Body of pancreas (tissue), 4 donors: Measurements from ENCODE around the gene GRID2IP. TPM values are rescaled to one million over a fixed set of nuclear protein-coding genes. Genes with fewer than 3 reads are reported as not detected.

ENCODE experiments used
- ATAC-seq: fragments of 150-250 bp; one replicate; pipeline ENCODE4 v1.9.1; 2016
- DNase-seq, 4 donors: peaks; one replicate each; pipeline ENCODE4 v3.0.0-alpha.2; 2019
- H3K27ac ChIP-seq, 4 donors: fragments of 200-600 bp; sonication (generic); 1 replicate in 3 of 4; 2 replicates in 1 of 4; pipeline versions ENCODE4 v1.5.1 to v1.6.1; 2016 to 2019; ENCODE audit warnings: mild to moderate bottlenecking in 1 of 4, mixed read lengths in 1 of 4, moderate library complexity in 1 of 4
- H3K27me3 ChIP-seq, 2 donors: fragments of 200-600 bp; sonication (generic); one replicate each; pipeline ENCODE4 v1.6.0; 2016; ENCODE audit warnings: mild to moderate bottlenecking in 1 of 2
- H3K36me3 ChIP-seq, 2 donors: fragments of 200-600 bp; sonication (generic); replicated peaks in 1 of 2; 2 replicates each; pipeline ENCODE4 v1.5.1; 2016; ENCODE audit warnings: low read depth in 2 of 2; ENCODE audit not compliant: insufficient read depth in 1 of 2
- H3K4me1 ChIP-seq: fragments of 200-600 bp; sonication (generic); one replicate; pipeline ENCODE4 v1.6.0; 2016
- H3K4me3 ChIP-seq, 2 donors: fragments of 200-600 bp; sonication (generic); 1 replicate in 1 of 2; 2 replicates in 1 of 2; pipeline ENCODE4 v1.5.1; 2016 to 2019
- H3K9me3 ChIP-seq, 3 donors: fragments of 200-600 bp; sonication (generic); 1 replicate in 2 of 3; 2 replicates in 1 of 3; pipeline ENCODE4 v1.5.1; 2016
- CTCF ChIP-seq, 7 experiments: fragments of 450-650 bp in 4 of 7; fragments of 200-600 bp in 3 of 7; sonication (generic) in 3 of 7; IDR thresholded peaks; one replicate each; pipeline ENCODE4 v1.5.1; 2016 to 2019; ENCODE audit warnings: antibody characterized with exemption in 7 of 7
- POLR2A ChIP-seq, 3 donors: fragments of 450-650 bp; IDR thresholded peaks; one replicate each; pipeline ENCODE4 v1.6.1; 2016; ENCODE audit warnings: antibody characterized with exemption in 3 of 3, mild to moderate bottlenecking in 2 of 3
- WGBS, 2 donors: methylation state at CpG; one replicate each; pipeline ENCODE4 v1.1.5; 2017; 5-methylcytosine and 5-hydroxymethylcytosine counted together
- intact Hi-C: fragments of 100-400 bp; cut with DNase I; formaldehyde crosslinking; loops from one replicate; pipeline ENCODE4 v1.15.1; 2023
- total RNA-seq, 2 donors: library from RNA; depleted of rRNA; stranded (reverse); fragments of >200 nt; gene quantifications; one replicate each; pipeline ENCODE4 v1.1.0, GENCODE V29; 2016

The GRID2IP gene
- total RNA-seq, 2 donors from 2014 or later, result 1.0 to 1.6 TPM

DNA sequence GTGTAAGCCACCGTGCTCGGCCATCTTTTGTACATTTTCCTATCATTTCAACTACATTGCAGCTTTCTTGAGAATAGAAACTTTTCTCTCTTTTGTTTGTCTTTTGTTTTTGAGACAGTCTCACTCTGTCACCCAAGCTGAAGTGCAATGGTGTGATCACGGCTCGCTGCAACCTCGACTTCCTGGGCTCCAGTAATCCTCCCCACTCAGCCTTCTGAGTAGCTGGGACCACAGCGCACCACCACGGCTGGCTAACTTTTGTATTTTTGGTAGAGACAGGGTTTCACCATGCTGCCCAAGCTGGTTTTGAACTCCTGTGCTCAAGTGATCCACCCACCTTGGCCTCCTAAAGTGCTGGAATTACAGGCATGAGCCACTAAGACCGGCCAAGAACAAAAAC is 72.2 kb downstream of the GRID2IP start:
- intact Hi-C loops, result no loop called here
- DNase-seq (no peak), ATAC-seq (no peak)
- H3K4me1 ChIP-seq, result peaks cover 80% of the 10 kb centered on the region
- H3K9me3 ChIP-seq, result no peaks in the 10 kb centered on the region
- H3K4me3 ChIP-seq, result no peak overlapping the region
- WGBS, 2 donors, result 62 to 64% methylated on average over 8 of the region's 8 CpGs
- H3K36me3 ChIP-seq, result no peaks in the 10 kb centered on the region
- no peaks in the 10 kb centered on the region for H3K27me3 ChIP-seq
- TF ChIP-seq CTCF (IDR thresholded peaks at IDR 0.05), result no peak
- no peak for TF ChIP-seq POLR2A (IDR thresholded peaks at IDR 0.05)
- no peak overlapping the region for H3K27ac ChIP-seq

- DNase-seq (no peak), ATAC-seq (no peak)
- Histone ChIP-seq H3K27me3 (no peaks in the 10 kb centered on the region), H3K4me3 (no peak overlapping the region), H3K27ac (no peak overlapping the region), H3K4me1 (peaks cover 80% of the 10 kb centered on the region), H3K36me3 (peaks cover 0 to 1% of the 10 kb centered on the region in 2 donors), H3K9me3 (no peaks in the 10 kb centered on the region)
- intact Hi-C loops, result no loop called here
- TF ChIP-seq POLR2A (IDR thresholded peaks at IDR 0.05), result no peak
- no peak for TF ChIP-seq CTCF (IDR thresholded peaks at IDR 0.05)
- 56 to 66% methylated on average over 7 of the region's 7 CpGs for WGBS, 2 donors
Measured at GRCh38 chr7:6478186-6478585, 73.1 kb downstream of the GRID2IP start.

GRCh38 chr7:6477318-6477660 is 74.0 kb downstream of the GRID2IP start:
- peaks cover 76% of the 10 kb centered on the region for H3K4me1 ChIP-seq
- ATAC-seq (no peak), DNase-seq (no peak)
- no peaks in the 10 kb centered on the region for H3K27me3 ChIP-seq
- no peak overlapping the region for H3K4me3 ChIP-seq
- TF ChIP-seq POLR2A (IDR thresholded peaks at IDR 0.05) (no peak), CTCF (IDR thresholded peaks at IDR 0.05) (no peak)
- H3K27ac ChIP-seq, result no peak overlapping the region
- peaks cover 0 to 5% of the 10 kb centered on the region in 2 donors for H3K36me3 ChIP-seq
- intact Hi-C loops, result no loop called here
- H3K9me3 ChIP-seq, result no peaks in the 10 kb centered on the region
- WGBS, 2 donors, result 14 to 50% methylated on average over 1 of the region's 1 CpG

DNA sequence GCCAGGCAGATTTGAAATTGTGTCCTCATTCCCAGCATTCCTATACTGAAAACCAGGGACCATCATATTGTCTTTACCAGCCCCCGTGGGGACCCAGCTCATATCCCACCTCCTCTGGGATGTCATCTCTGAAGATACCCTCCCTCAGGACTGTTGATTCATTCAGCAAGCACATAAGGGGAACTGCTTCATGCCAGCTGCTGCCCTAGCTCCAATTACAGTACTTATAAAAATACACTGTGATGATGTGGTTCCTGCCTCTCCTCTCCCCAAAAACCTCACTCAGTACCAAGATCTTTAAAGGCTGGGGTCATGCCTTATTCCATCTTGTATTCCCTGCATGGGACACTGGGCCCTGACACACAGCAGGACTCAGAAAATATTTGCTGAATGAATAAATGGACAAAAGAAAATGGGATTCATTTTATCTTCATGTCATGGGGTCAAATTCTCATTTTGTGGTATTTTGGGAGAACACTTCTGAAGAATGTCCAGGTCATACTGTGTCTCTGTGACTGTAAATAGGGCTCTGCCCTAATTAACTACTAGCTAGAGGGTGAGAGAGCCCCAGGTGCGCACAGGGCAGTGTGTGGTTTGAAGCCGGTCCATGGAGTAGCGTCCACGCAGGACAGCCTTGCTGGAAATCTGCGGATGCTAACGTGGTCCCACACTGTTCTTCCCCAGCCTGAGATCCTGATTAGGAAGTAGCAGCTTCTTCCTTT is 74.5 kb downstream of the GRID2IP start:
- Histone ChIP-seq H3K27me3 (no peaks in the 10 kb centered on the region), H3K36me3 (peaks cover 0 to 8% of the 10 kb centered on the region in 2 donors), H3K27ac (no peak overlapping the region), H3K4me1 (peaks cover 70% of the 10 kb centered on the region), H3K4me3 (no peak overlapping the region), H3K9me3 (no peaks in the 10 kb centered on the region)
- TF ChIP-seq POLR2A (IDR thresholded peaks at IDR 0.05), result no peak
- TF ChIP-seq CTCF (IDR thresholded peaks at IDR 0.05), result no peak
- DNase-seq, result no peak
- whole genome bisulfite sequencing, 2 donors, result 38% methylated on average over 7 of the region's 7 CpGs
- ATAC-seq, result no peak
- intact Hi-C loops, result no loop called here
